Peyer's patch (tissue), 4 donors: ENCODE measurements around the gene CYSTM1.

Source experiments
- POLR2A ChIP-seq, 2 donors: fragments of 450-650 bp; IDR thresholded peaks; one replicate each; pipeline ENCODE4 v1.5.1; 2017; ENCODE audit warnings: antibody characterized with exemption in 2 of 2, mild to moderate bottlenecking in 2 of 2, moderate library complexity in 2 of 2
- TF ChIP-seq, protein P1 (sequence below), 6 experiments: fragments of 450-650 bp in 4 of 6; fragments of 200-600 bp in 2 of 6; sonication (generic) in 1 of 6; IDR thresholded peaks; one replicate each; pipeline ENCODE4 v1.5.1; 2017 to 2019; ENCODE audit warnings: antibody characterized with exemption in 6 of 6, mild to moderate bottlenecking in 3 of 6, moderate library complexity in 1 of 6

DNA sequence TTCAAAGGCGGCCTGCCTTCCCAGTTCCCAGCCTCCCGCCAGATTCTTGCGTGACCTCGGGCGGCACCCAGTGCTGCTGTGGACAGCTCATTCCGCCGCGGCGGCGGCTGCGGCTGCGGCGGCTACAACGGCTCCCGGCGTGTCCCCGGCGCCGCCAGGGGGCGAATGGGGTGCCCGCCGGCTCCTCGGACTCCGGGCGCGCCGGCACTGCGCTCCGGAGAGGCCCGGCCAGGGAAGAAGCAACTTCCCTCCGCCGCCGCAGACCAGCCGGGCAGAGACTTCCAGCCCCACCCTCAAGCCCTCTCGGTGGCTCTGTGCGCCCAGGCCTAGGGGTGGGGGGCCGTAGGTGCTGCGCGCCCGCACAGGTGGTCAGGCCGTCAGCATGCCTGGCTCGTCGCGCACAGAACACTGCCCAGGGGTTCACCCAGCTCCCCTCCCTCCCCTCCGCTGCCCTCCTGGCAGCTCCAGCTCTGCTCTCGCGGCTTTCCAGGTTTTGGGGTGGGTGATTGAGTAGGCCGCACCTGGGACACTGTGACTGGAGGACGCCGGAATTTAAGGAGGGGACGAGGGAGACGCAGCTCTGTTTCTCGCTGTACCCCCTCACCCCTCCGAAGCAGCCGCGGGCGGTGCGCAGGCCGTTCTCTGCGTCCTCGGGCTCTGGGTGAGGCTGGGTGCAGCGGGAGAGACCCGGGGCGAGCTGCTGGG is 29.0 kb upstream of the CYSTM1 start:
- no peak for TF ChIP-seq POLR2A (IDR thresholded peaks at IDR 0.05)
- TF ChIP-seq, protein P1, sequence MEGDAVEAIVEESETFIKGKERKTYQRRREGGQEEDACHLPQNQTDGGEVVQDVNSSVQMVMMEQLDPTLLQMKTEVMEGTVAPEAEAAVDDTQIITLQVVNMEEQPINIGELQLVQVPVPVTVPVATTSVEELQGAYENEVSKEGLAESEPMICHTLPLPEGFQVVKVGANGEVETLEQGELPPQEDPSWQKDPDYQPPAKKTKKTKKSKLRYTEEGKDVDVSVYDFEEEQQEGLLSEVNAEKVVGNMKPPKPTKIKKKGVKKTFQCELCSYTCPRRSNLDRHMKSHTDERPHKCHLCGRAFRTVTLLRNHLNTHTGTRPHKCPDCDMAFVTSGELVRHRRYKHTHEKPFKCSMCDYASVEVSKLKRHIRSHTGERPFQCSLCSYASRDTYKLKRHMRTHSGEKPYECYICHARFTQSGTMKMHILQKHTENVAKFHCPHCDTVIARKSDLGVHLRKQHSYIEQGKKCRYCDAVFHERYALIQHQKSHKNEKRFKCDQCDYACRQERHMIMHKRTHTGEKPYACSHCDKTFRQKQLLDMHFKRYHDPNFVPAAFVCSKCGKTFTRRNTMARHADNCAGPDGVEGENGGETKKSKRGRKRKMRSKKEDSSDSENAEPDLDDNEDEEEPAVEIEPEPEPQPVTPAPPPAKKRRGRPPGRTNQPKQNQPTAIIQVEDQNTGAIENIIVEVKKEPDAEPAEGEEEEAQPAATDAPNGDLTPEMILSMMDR (IDR thresholded peaks at IDR 0.05) = peak in 5 of 6 experiments; percentile 61 to 88 (median 81)
